Subcutaneous abdominal adipose tissue (tissue), 5 donors: ENCODE data around the gene TESK1.
"Not testable (repeated sequence)": the region's sequence is repeated elsewhere in the genome, so short reads cannot be mapped to it uniquely, and the experiment has no call there.

Experiments used
- H3K27ac ChIP-seq: one replicate; pipeline ENCODE4 v1.7.0; 2013; ENCODE audit warnings: low read depth, mild to moderate bottlenecking, inconsistent platforms, low read length, moderate library complexity
- H3K27me3 ChIP-seq, 5 donors: one replicate each; pipeline ENCODE4 v1.7.0; 2013; ENCODE audit warnings: low read length in 5 of 5, inconsistent platforms in 1 of 5; ENCODE audit not compliant: control insufficient read depth in 5 of 5, insufficient read depth in 4 of 5
- H3K36me3 ChIP-seq, 5 donors: one replicate each; pipeline ENCODE4 v1.7.0; 2013; ENCODE audit warnings: low read length in 5 of 5; ENCODE audit not compliant: control insufficient read depth in 5 of 5, insufficient read depth in 5 of 5
- H3K4me1 ChIP-seq, 5 donors: one replicate each; pipeline ENCODE4 v1.7.0; 2013; ENCODE audit warnings: low read length in 5 of 5, mild to moderate bottlenecking in 3 of 5, moderate library complexity in 1 of 5; ENCODE audit not compliant: control insufficient read depth in 5 of 5, insufficient read depth in 5 of 5
- H3K4me3 ChIP-seq, 5 donors: one replicate each; pipeline ENCODE4 v1.7.0; 2013; ENCODE audit warnings: low read length in 5 of 5, low read depth in 1 of 5
- H3K9ac ChIP-seq, 5 donors: one replicate each; pipeline ENCODE4 v1.7.0; 2013; ENCODE audit warnings: low read length in 5 of 5, mild to moderate bottlenecking in 4 of 5, moderate library complexity in 3 of 5
- H3K9me3 ChIP-seq, 5 donors: one replicate each; pipeline ENCODE4 v1.7.0; 2013; ENCODE audit warnings: low read length in 5 of 5; ENCODE audit not compliant: control insufficient read depth in 5 of 5
- donor health status: healthy.
- donor health status: healthy.
- donor health status: healthy.
- donor health status: healthy.
- donor health status: healthy.

The TESK1 gene

DNA sequence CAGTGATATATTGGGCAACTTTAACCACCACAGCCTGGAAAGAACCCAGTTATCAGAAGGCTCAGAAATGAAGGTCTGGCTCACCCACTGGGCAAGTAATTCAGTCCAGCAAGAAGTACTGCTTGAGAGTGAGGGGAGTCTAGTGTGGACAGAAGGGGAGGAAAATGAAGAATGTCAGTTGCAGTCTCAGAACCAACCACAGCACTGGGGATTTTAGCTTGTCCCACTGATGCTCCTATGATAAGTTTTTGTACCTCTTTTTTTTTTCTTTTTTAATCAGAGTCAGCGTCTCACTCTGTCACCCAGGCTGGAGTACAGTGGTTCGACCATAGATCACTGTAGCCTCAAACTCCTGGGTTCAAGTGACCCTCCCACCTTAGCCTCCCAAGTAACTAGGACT is 22.5 kb downstream of the TESK1 start:
- no peaks in the 10 kb centered on the region for H3K36me3 ChIP-seq
- no peak overlapping the region for H3K4me3 ChIP-seq
- no peak overlapping the region for H3K27ac ChIP-seq
- H3K27me3 ChIP-seq = no peaks in the 10 kb centered on the region
- H3K9ac ChIP-seq = no peak overlapping the region
- H3K4me1 ChIP-seq = no peaks in the 10 kb centered on the region
- no peaks in the 10 kb centered on the region for H3K9me3 ChIP-seq

DNA sequence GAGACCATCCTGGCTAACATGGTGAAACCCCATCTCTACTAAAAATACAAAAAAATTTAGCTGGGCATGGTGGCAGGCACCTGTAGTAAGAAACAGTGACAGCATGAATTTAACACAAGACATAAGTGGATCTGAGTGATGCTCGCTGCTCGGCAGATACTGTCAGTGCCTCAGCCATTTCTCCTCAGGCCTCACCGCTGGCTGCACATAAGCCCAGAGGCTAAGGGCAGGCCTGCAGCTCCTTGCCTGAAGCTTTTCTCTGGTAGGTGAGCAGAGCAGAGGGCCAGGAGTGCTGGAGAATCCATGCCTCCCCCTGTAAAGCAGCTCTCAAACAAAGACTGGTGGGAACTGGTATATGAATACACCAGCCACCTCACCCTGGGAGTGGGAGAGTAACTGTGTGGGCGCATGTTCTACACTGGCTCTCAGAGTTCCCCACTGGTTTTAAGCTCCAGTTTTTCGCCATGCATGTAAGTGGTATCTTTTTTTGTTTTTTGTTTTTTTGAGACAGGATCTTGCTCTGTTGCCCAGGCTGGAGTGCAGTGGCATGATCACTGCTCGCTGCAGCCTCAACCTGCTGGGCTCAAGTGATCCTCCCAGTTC is 23.4 kb downstream of the TESK1 start:
- Histone ChIP-seq H3K4me3 (no peak overlapping the region), H3K36me3 (no peaks in the 10 kb centered on the region), H3K4me1 (no peaks in the 10 kb centered on the region), H3K27me3 (no peaks in the 10 kb centered on the region), H3K9me3 (no peaks in the 10 kb centered on the region), H3K9ac (peak overlapping the region in 1 of 5 donors; percentile 3), H3K27ac (no peak overlapping the region)

DNA sequence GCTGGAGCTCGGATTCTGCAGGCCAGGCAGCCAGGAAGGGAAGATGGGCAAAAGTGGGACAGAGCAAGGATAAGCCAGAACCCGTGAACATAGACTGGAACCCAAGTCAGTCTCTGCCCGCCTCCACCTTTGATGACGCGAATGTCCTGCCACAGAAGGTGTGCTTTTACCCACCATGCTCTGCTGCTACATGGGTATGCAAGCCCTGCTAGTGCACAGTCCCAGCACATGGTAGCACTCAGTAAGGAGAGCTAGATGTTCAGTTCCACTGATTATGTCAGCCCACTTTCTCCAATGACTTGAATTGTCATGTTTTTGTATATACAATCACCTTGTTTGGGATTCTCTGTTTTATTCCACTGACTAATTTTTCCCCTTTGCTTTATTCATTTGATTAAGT is 24.5 kb downstream of the TESK1 start:
- Histone ChIP-seq H3K4me1 (no peaks in the 10 kb centered on the region), H3K27ac (no peak overlapping the region), H3K9me3 (no peaks in the 10 kb centered on the region), H3K4me3 (no peak overlapping the region), H3K9ac (no peak overlapping the region), H3K36me3 (no peaks in the 10 kb centered on the region), H3K27me3 (no peaks in the 10 kb centered on the region)

DNA sequence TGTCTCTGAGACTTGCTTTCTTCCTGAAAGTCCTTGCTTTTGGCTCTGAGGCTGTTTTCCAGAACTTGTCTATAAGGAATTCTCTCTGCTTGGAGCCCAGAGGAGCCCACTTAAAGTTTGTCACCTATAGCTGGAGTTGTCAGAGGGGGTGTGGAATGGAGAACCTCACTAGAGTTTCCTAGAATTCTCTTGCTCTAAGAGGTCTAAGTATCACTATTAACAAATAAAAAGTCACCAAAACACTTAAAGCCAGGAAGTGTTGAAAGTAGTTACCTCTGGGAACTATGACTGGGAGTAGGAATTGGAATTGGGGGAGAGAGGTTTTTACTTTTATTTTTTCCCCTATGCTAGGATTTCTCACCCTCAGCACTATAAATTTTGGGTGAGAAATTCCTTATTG is 30.7 kb downstream of the TESK1 start:
- peak overlapping the region; percentile 54 for H3K27ac ChIP-seq
- H3K27me3 ChIP-seq = no peaks in the 10 kb centered on the region
- no peaks in the 10 kb centered on the region for H3K36me3 ChIP-seq
- no peaks in the 10 kb centered on the region for H3K9me3 ChIP-seq
- H3K4me1 ChIP-seq = peaks cover 2 to 26% (median 19%) of the 10 kb centered on the region in 5 donors
- H3K9ac ChIP-seq = peak overlapping the region in 2 of 5 donors; percentile 51 to 59
- no peak overlapping the region for H3K4me3 ChIP-seq

DNA sequence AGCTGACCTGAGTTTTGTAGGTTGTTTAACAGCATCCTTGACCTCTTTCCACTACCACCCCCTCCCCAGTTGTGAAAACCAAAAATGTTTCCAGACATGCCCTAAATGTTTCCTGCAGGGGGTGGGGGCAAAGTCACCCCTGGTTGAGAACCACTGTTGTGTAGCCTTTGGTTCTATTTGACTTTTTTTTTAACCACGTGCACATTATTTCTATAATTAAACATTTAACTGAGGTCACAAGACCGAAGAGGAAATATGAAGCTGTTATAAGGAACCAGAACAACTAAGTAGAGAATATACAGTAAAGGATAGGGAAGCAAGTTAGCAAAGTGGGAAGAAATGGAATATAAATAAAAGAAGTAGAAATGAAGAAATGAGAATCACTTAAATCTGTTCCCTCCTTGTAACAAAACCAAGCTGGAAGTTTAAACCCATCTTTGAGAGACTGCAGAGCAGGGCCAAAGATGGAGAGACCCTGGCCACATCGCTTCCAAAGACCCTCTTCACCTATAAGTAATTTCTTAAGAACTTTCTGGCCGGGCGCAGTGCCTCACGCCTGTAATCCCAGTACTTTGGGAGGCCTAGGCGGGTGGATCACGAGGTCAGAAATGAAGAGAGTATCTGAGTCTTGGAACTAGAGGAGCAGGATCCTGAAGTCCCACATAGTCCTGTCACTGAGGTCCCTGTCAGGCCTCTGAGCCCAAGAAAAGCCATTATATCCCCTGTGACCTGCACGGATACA is 31.2 kb downstream of the TESK1 start:
- H3K4me3 ChIP-seq = no peak overlapping the region
- H3K9me3 ChIP-seq = no peaks in the 10 kb centered on the region
- no peaks in the 10 kb centered on the region for H3K27me3 ChIP-seq
- H3K9ac ChIP-seq = no peak overlapping the region
- peak overlapping the region; percentile 54 for H3K27ac ChIP-seq
- H3K36me3 ChIP-seq = no peaks in the 10 kb centered on the region
- peaks cover 2 to 26% (median 19%) of the 10 kb centered on the region in 5 donors for H3K4me1 ChIP-seq

DNA sequence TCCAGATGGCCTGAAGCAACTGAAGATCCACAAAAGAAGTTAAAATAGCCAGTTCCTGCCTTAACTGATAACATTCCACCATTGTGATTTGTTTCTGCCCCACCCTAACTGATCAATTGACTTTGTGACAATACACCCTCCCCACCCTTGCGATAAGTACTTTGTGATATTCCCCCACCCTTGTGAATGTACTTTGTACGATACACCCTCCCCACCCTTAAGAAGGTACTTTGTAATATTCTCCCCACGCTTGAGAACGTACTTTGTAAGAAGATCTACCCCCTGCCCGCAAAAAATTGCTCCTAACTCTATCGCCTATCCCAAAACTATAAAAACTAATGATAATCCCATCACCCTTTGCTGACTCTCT is 31.8 kb downstream of the TESK1 start:
- H3K9ac ChIP-seq, H3K36me3 ChIP-seq, H3K27me3 ChIP-seq, H3K4me3 ChIP-seq, H3K9me3 ChIP-seq, H3K27ac ChIP-seq: not testable (repeated sequence)
- H3K4me1 ChIP-seq = peaks cover 2 to 26% (median 19%) of the 10 kb centered on the region in 5 donors

DNA sequence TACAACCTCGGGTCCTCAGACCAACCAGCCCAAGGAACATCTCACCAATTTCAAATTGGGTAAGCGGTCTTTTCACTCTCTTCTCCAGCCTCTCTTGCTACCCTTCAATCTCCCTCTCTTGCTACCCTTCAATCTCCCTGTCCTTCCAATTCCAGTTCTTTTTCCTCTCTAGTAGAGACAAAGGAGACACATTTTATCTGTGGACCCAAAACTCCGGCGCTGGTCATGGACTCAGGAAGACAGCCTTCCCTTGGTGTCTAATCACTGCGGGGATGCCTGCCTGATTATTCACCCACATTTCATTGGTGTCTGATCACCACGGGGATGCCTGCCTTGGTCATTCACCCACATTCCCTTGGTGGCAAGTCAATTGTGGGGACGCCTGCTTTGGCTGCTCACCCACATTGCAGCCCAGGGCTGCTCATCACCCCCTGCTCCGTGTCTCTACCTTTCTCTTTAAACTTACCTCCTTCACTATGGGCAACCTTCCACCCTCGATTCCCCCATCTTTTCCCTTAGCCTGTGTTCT is 32.4 kb downstream of the TESK1 start:
- H3K9me3 ChIP-seq, H3K4me3 ChIP-seq, H3K27ac ChIP-seq, H3K9ac ChIP-seq, H3K36me3 ChIP-seq, H3K27me3 ChIP-seq: not testable (repeated sequence)
- H3K4me1 ChIP-seq = peaks cover 2 to 26% (median 21%) of the 10 kb centered on the region in 5 donors

DNA sequence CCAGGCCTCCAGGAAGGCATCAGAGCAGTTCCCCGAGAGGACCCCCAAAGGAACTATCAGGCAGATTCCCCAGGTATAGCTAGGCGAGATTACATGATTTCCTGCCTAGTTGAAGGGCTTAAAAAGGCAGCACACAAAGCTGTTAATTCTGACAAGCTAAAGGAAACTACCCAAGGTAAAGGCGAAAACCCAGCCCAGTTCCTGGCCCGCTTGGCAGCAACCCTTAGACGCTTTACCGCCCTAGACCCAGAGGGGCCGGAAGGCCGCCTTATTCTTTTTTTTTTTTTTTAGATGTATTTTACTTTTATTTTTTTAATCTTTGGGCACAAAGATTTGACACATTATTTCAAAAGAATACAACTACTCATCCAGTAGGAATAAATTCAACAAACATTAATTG is 33.7 kb downstream of the TESK1 start:
- not testable (repeated sequence) for H3K9me3 ChIP-seq, H3K36me3 ChIP-seq, H3K27ac ChIP-seq, H3K4me3 ChIP-seq, H3K27me3 ChIP-seq, H3K9ac ChIP-seq
- peaks cover 2 to 33% (median 27%) of the 10 kb centered on the region in 5 donors for H3K4me1 ChIP-seq

DNA sequence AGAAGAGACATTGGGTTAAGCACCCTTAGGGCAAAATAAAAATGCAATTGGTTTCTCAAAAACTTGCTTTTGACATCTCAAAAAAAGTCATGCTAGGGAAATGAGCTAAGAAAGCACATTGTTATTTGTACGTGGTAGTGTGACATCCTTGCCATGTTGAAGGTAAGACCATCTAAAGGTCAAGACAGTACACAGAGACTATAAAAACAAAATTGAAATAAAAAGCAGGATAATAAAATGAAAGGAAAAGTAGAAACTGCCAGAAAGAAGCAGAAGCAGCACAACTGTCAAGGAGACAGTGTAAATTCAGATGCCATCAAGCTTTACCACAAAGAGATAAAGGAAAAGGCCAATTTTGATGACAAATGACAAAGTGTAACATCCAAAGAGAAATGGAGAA is 34.2 kb downstream of the TESK1 start:
- not testable (repeated sequence) for H3K36me3 ChIP-seq, H3K27me3 ChIP-seq, H3K9ac ChIP-seq, H3K9me3 ChIP-seq, H3K27ac ChIP-seq, H3K4me3 ChIP-seq
- H3K4me1 ChIP-seq = peaks cover 2 to 36% (median 30%) of the 10 kb centered on the region in 5 donors

DNA sequence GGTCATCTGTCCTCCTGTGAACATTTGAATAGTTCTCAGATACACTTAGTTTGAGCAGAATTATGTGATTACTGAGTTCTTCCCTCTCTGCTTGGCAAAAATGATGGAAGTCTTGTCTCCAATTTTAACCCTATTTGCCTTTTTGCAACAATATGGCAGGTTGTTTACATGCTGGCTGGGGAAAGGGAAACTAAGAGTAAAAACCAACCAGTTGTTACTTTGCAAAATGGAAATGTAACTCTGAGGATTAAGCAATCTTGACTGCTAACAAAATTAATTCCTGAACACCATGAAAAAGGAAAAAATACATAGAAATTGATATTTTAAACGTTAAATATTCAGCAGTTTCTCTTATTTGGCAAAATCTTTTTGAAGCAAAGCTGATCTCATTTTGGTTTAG is 34.6 kb downstream of the TESK1 start:
- Histone ChIP-seq H3K9ac (no peak overlapping the region), H3K36me3 (no peaks in the 10 kb centered on the region), H3K27ac (no peak overlapping the region), H3K27me3 (no peaks in the 10 kb centered on the region), H3K4me3 (no peak overlapping the region), H3K9me3 (no peaks in the 10 kb centered on the region), H3K4me1 (peaks cover 2 to 38% (median 33%) of the 10 kb centered on the region in 5 donors)
